Measurements from ENCODE around the gene RAB20. TPM values are rescaled to one million over a fixed set of nuclear protein-coding genes. Genes with fewer than 3 reads are reported as not detected.

RAB20 gene
- total RNA-seq, 1 experiment from 2014 or later: 12.3 TPM

DNA sequence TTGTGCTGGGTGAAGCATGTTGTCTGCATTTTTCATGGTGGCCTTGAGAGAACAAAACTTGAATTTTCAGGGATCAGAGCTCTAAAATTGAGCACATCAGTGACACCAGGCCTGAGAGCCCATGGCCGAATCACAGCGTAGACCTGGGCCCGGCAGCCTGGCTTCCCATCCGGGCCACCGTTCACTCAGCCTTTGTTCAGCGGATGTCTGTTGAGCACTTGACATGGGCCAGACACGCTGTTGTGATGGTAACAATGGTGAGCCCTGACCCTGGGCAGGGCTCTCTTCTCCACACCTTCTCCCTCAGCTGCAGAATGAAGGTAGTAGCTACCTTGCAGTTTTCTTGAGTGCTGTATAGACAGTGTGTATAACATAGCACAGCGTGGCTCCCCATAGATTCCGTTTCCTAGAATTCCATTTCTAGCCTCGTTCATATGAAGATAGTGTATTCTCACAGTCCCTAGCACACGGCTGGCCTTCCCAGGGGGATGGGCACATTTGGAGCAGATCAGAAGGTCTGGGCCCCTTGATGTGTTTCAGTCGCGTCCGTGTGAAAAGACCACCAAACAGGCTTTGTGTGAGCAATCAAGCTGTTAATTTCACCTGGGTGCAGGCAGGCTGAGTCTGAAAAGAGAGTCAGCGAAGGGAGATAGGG is 75.3 kb downstream of the RAB20 start:
- Histone ChIP-seq H3K23me2 (ENCODE audit: insufficient read length, low read depth, low read length, poor library complexity, severe bottlenecking) (peaks cover 4% of the 10 kb centered on the region), H3K14ac (ENCODE audit: insufficient read depth, low read length) (peak overlapping the region; percentile 74), H3K4me1 (ENCODE audit: insufficient read depth, low read length) (peaks cover 11% of the 10 kb centered on the region), H3K4me2 (ENCODE audit: insufficient read depth, insufficient read length, low read length) (peak overlapping the region; percentile 30), H4K5ac (ENCODE audit: insufficient read length, low read depth, low read length) (peak overlapping the region; percentile 20), H2BK15ac (ENCODE audit: low read depth, low read length) (no peak overlapping the region), H3K4ac (ENCODE audit: low read depth, low read length) (peak overlapping the region; percentile 15), H3K27ac (ENCODE audit: insufficient read length, low read depth, low read length) (peak overlapping the region; percentile 88), H3K79me1 (ENCODE audit: insufficient read depth, low read depth, low read length, poor library complexity, severe bottlenecking) (no peaks in the 10 kb centered on the region), H3K27me3 (ENCODE audit: insufficient read depth, low read length) (no peaks in the 10 kb centered on the region), H4K20me1 (ENCODE audit: control insufficient read depth, insufficient read depth, insufficient read length) (no peaks in the 10 kb centered on the region), H4K91ac (ENCODE audit: insufficient read length, low read depth, low read length) (peak overlapping the region; percentile 50), H2AK5ac (ENCODE audit: insufficient read length, low read length) (peak overlapping the region; percentile 92), H3T11ph (ENCODE audit: low read length) (no peak overlapping the region), H3K18ac (ENCODE audit: insufficient read length, low read depth, low read length) (peak overlapping the region; percentile 76), H4K8ac (replicated peaks; ENCODE audit: insufficient read length, low read depth, low read length) (peak overlapping the region; percentile 46), H2BK5ac (ENCODE audit: insufficient read length, low read length) (peak overlapping the region; percentile 25), H2BK12ac (ENCODE audit: insufficient read length, low read depth, low read length) (peak overlapping the region; percentile 64), H3K23ac (ENCODE audit: insufficient read length, low read depth, low read length) (no peak overlapping the region), H2BK120ac (ENCODE audit: low read depth, low read length, poor library complexity, severe bottlenecking) (peak overlapping the region; percentile 54), H3K79me2 (ENCODE audit: insufficient read depth, low read length) (no peaks in the 10 kb centered on the region), H3K9me3 (ENCODE audit: control insufficient read depth, low read depth, low read length) (no peaks in the 10 kb centered on the region), H3K56ac (ENCODE audit: insufficient read length, low read depth, low read length) (peak overlapping the region; percentile 68), H2BK20ac (ENCODE audit: low read depth, low read length, poor library complexity, severe bottlenecking) (no peak overlapping the region), H3K9ac (ENCODE audit: extremely low read depth, insufficient read length, low read length) (peak overlapping the region; percentile 69), H2AFZ (ENCODE audit: low read length) (no peak overlapping the region)
- H3K27me3 Mint-ChIP-seq (ENCODE audit: low read depth): no peaks in the 10 kb centered on the region
- H3K4me1 Mint-ChIP-seq: peaks cover 36 to 44% of the 10 kb centered on the region in 2 experiments
- H3K9me3 Mint-ChIP-seq: no peaks in the 10 kb centered on the region
- H3K4me3 Mint-ChIP-seq: peak overlapping the region; percentile 12 to 36; a peak in 2 of 5 replicates
- peaks cover 7 to 52% (median 50%) of the 10 kb centered on the region in 3 experiments; a peak in 6 of 7 replicates for H3K36me3 Mint-ChIP-seq (ENCODE audit: insufficient read depth in 1 of 3, low read depth in 3 of 3)
- no CpG with 5 or more reads among the region's 15 CpGs for WGBS (ENCODE audit: extremely low coverage, insufficient read length, low lambda C conversion rate)
- peak; percentile 76 for DNase-seq
- TF ChIP-seq, protein P1, sequence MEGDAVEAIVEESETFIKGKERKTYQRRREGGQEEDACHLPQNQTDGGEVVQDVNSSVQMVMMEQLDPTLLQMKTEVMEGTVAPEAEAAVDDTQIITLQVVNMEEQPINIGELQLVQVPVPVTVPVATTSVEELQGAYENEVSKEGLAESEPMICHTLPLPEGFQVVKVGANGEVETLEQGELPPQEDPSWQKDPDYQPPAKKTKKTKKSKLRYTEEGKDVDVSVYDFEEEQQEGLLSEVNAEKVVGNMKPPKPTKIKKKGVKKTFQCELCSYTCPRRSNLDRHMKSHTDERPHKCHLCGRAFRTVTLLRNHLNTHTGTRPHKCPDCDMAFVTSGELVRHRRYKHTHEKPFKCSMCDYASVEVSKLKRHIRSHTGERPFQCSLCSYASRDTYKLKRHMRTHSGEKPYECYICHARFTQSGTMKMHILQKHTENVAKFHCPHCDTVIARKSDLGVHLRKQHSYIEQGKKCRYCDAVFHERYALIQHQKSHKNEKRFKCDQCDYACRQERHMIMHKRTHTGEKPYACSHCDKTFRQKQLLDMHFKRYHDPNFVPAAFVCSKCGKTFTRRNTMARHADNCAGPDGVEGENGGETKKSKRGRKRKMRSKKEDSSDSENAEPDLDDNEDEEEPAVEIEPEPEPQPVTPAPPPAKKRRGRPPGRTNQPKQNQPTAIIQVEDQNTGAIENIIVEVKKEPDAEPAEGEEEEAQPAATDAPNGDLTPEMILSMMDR (conservative IDR thresholded peaks at IDR 0.05): no peak
- H3K27ac Mint-ChIP-seq: peak overlapping the region; percentile 92 to 98 (median 98)
